Ectodermal cell (in vitro differentiated cells): ENCODE measurements around the gene TACR1.
"Not testable (repeated sequence)": the region's sequence is repeated elsewhere in the genome, so short reads cannot be mapped to it uniquely, and the experiment has no call there.

Experiments
- H3K27ac ChIP-seq: 2 replicates; pipeline ENCODE4 v1.7.0; 2013; ENCODE audit warnings: mild to moderate bottlenecking, low read depth, low read length; ENCODE audit not compliant: insufficient read depth, poor library complexity, severe bottlenecking
- H3K27me3 ChIP-seq: 2 replicates; pipeline ENCODE4 v1.7.0; 2013; ENCODE audit warnings: mild to moderate bottlenecking, low read length; ENCODE audit not compliant: insufficient read depth, control insufficient read depth, poor library complexity, severe bottlenecking
- H3K36me3 ChIP-seq: one replicate; pipeline ENCODE4 v1.7.0; 2013; ENCODE audit warnings: low read length; ENCODE audit not compliant: control insufficient read depth, insufficient read depth
- H3K4me1 ChIP-seq: one replicate; pipeline ENCODE4 v1.7.0; 2013; ENCODE audit warnings: low read length; ENCODE audit not compliant: control insufficient read depth, insufficient read depth
- H3K4me3 ChIP-seq: 2 replicates; pipeline ENCODE4 v1.7.0; 2013; ENCODE audit warnings: low read depth, low read length, control low read depth; ENCODE audit not compliant: insufficient read depth
- H3K9me3 ChIP-seq: 2 replicates; pipeline ENCODE4 v1.7.0; 2013; ENCODE audit warnings: mild to moderate bottlenecking, low read length, moderate library complexity; ENCODE audit not compliant: control insufficient read depth
- WGBS, 2 experiments: methylation state at CpG; one replicate each; pipeline ENCODE4 v1.1.7; 2013; ENCODE audit warnings: missing lambda C conversion rate in 2 of 2; 5-methylcytosine and 5-hydroxymethylcytosine counted together

The TACR1 gene

GRCh38 chr2:75224636-75225094, 25.3 kb upstream of the TACR1 start:
- no peaks in the 10 kb centered on the region for H3K36me3 ChIP-seq
- no peak overlapping the region for H3K4me3 ChIP-seq
- WGBS, 2 experiments = 94 to 96% methylated on average over 4 of the region's 4 CpGs
- no peak overlapping the region for H3K27ac ChIP-seq
- H3K4me1 ChIP-seq = peaks cover 6% of the 10 kb centered on the region
- H3K9me3 ChIP-seq = no peaks in the 10 kb centered on the region
- H3K27me3 ChIP-seq = no peaks in the 10 kb centered on the region

GRCh38 chr2:75222527-75222926, 23.2 kb upstream of the TACR1 start:
- Histone ChIP-seq H3K36me3 (no peaks in the 10 kb centered on the region), H3K9me3 (no peaks in the 10 kb centered on the region), H3K27ac (no peak overlapping the region), H3K27me3 (no peaks in the 10 kb centered on the region), H3K4me1 (peaks cover 6% of the 10 kb centered on the region), H3K4me3 (no peak overlapping the region)
- WGBS, 2 experiments = 73 to 76% methylated on average over 4 of the region's 4 CpGs

GRCh38 chr2:75221862-75222261, 22.5 kb upstream of the TACR1 start:
- Histone ChIP-seq H3K27ac (no peak overlapping the region), H3K27me3 (no peaks in the 10 kb centered on the region), H3K4me3 (no peak overlapping the region), H3K36me3 (no peaks in the 10 kb centered on the region), H3K9me3 (no peaks in the 10 kb centered on the region), H3K4me1 (peaks cover 6% of the 10 kb centered on the region)
- 93 to 95% methylated on average over 3 of the region's 3 CpGs for WGBS, 2 experiments

DNA sequence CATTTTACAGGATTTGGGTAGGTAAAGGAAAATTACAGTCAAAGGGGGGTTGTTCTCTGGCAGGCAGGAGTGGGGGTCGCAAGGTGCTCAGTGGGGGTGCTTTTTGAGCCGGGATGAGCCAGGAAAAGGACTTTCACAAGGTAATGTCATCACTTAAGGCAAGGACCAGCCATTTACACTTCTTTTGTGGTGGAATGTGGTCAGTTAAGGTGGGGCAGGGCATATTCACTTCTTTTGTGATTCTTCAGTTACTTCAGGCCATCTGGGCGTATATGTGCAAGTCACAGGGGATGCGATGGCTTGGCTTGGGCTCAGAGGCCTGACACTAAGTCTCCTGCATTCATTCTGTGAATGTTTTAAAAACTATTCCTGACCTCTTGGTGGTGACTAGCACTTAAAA, 19.9 kb upstream of the TACR1 start:
- not testable (repeated sequence) for H3K4me1 ChIP-seq, H3K9me3 ChIP-seq, H3K36me3 ChIP-seq, H3K27ac ChIP-seq, H3K27me3 ChIP-seq, H3K4me3 ChIP-seq
- WGBS, 2 experiments = 77 to 84% methylated on average over 4 of the region's 4 CpGs

GRCh38 chr2:75211266-75211770, 12.0 kb upstream of the TACR1 start:
- Histone ChIP-seq H3K27ac (no peak overlapping the region), H3K4me1 (no peaks in the 10 kb centered on the region), H3K36me3 (no peaks in the 10 kb centered on the region), H3K27me3 (no peaks in the 10 kb centered on the region), H3K9me3 (no peaks in the 10 kb centered on the region), H3K4me3 (no peak overlapping the region)
- 79 to 93% methylated on average over 1 of the region's 1 CpG for WGBS, 2 experiments

- H3K36me3 ChIP-seq = no peaks in the 10 kb centered on the region
- 92 to 95% methylated on average over 3 of the region's 3 CpGs for WGBS, 2 experiments
- no peaks in the 10 kb centered on the region for H3K4me1 ChIP-seq
- H3K4me3 ChIP-seq = no peak overlapping the region
- no peak overlapping the region for H3K27ac ChIP-seq
- H3K27me3 ChIP-seq = no peaks in the 10 kb centered on the region
- H3K9me3 ChIP-seq = no peaks in the 10 kb centered on the region
Observed at GRCh38 chr2:75210409-75210808, 11.1 kb upstream of the TACR1 start.

DNA sequence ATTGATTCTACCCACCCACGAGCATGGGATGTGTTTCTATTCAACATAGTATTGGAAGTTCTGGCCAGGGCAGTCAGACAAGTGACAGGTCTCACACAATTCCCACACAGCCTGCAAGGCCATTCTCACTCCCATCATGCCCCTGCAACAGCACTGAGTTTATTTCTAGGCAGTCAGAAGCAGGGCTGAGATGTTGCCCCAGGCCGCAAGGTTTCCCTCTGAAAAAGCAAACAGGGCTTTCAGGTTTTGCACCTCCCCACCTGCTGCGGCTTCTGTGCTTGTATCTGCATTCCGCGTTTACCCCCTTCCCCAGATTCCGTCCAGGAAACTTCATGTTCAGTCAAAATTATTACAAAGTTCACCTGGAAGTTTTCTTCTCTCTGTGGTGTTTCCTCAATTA, 9.4 kb upstream of the TACR1 start:
- H3K27me3 ChIP-seq = no peaks in the 10 kb centered on the region
- no peaks in the 10 kb centered on the region for H3K36me3 ChIP-seq
- no peaks in the 10 kb centered on the region for H3K4me1 ChIP-seq
- H3K9me3 ChIP-seq = no peaks in the 10 kb centered on the region
- no peak overlapping the region for H3K27ac ChIP-seq
- H3K4me3 ChIP-seq = no peak overlapping the region
- WGBS, 2 experiments = 85 to 87% methylated on average over 6 of the region's 6 CpGs

- H3K4me1 ChIP-seq = peaks cover under 1% of the 10 kb centered on the region
- no peaks in the 10 kb centered on the region for H3K9me3 ChIP-seq
- H3K27me3 ChIP-seq = peaks cover 28% of the 10 kb centered on the region
- H3K27ac ChIP-seq = no peak overlapping the region
- no peak overlapping the region for H3K4me3 ChIP-seq
- WGBS, 2 experiments = 88 to 91% methylated on average over 3 of the region's 3 CpGs
- no peaks in the 10 kb centered on the region for H3K36me3 ChIP-seq
Observed at GRCh38 chr2:75204833-75205232, 5.5 kb upstream of the TACR1 start.

GRCh38 chr2:75202359-75202758, 3.0 kb upstream of the TACR1 start:
- no peaks in the 10 kb centered on the region for H3K9me3 ChIP-seq
- peaks cover 53% of the 10 kb centered on the region for H3K27me3 ChIP-seq
- no peaks in the 10 kb centered on the region for H3K36me3 ChIP-seq
- no peak overlapping the region for H3K27ac ChIP-seq
- no peak overlapping the region for H3K4me3 ChIP-seq
- WGBS, 2 experiments = 90 to 100% methylated on average over 2 of the region's 2 CpGs
- peaks cover 9% of the 10 kb centered on the region for H3K4me1 ChIP-seq

DNA sequence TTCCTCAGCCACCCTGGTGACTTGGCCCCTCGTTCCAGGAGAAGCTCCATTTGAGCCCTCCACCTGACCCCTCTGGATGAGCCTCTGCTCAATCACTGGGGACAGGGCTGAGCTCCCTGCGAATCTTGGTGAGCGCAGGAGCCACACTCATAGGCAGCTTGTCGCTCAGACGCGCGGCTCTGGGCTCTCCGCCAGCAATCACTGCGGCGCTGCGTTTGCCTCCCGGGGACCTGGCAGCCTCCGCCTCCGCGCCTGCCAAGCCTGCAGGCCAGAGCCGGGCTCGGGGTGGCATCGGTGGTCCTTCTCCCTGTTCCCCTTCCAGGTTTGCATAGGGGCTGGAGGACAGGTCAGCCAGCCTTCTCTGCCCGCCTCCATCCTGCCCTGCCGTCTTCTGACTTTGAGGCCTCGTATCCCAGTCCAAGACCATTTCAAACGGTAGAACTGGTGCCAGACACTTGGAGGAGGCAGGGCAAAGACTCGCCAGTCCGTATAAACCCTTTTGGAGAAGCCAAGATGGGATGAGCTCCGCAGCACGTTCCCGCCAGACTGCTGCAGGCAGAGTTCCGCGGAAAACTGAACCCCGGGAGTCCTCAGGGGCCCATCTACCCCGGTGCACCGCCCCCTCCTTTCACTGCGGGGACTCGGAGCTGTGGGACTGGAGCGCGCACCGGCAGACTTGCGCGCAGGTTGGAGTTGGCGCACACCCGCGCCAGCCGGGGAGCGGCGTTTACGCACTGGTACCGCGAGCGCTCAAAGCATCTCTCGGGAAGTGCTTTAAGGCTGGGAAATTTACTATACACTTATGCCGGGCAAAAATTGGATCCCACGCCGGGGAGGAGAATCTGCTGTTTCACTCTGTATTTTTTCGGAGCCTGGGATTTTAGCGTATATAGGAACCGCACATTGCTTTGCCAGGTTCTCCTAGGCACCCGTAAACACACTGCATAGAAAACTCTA, 1.1 kb upstream of the TACR1 start:
- H3K36me3 ChIP-seq = no peaks in the 10 kb centered on the region
- H3K9me3 ChIP-seq = no peaks in the 10 kb centered on the region
- peak overlapping the region; percentile 45 for H3K4me3 ChIP-seq
- peaks cover 9% of the 10 kb centered on the region for H3K4me1 ChIP-seq
- WGBS, 2 experiments = 0 to 1% methylated on average over 57 of the region's 57 CpGs
- H3K27ac ChIP-seq = no peak overlapping the region
- H3K27me3 ChIP-seq = peaks cover 64% of the 10 kb centered on the region
